Mesenchymal stem cell (in vitro differentiated cells and primary cell): Measurements from ENCODE around the gene SCN8A.
A peak's percentile ranks its signal among the peaks of the same experiment; 100 is the strongest.

Experiments used
- DNase-seq: peaks from one replicate; pipeline ENCODE4 v3.0.0-alpha.2; 2013
- H2AFZ ChIP-seq: one replicate; pipeline ENCODE4 v1.6.1; 2013; ENCODE audit warnings: low read depth, mild to moderate bottlenecking, control low read depth, inconsistent platforms, low read length, moderate library complexity
- H2AK5ac ChIP-seq: 2 replicates; pipeline ENCODE4 v1.6.1; 2013; ENCODE audit warnings: low read length, moderate library complexity, mild to moderate bottlenecking, inconsistent platforms; ENCODE audit not compliant: severe bottlenecking
- H2BK120ac ChIP-seq: one replicate; pipeline ENCODE4 v1.6.1; 2013; ENCODE audit warnings: low read depth, mild to moderate bottlenecking, inconsistent platforms, low read length, moderate library complexity
- H2BK12ac ChIP-seq, 2 experiments: one replicate each; pipeline ENCODE4 v1.6.1; 2013; ENCODE audit warnings: inconsistent platforms in 2 of 2, low read length in 2 of 2, mild to moderate bottlenecking in 2 of 2, moderate library complexity in 2 of 2, control low read depth in 1 of 2
- H2BK15ac ChIP-seq: one replicate; pipeline ENCODE4 v1.6.1; 2013; ENCODE audit warnings: mild to moderate bottlenecking, low read depth, inconsistent platforms; ENCODE audit not compliant: poor library complexity, severe bottlenecking
- H2BK5ac ChIP-seq: 2 replicates; pipeline ENCODE4 v1.6.1; 2013; ENCODE audit warnings: low read depth, mild to moderate bottlenecking, low read length, control low read depth, inconsistent platforms; ENCODE audit not compliant: poor library complexity, severe bottlenecking
- H3K14ac ChIP-seq, 2 experiments: one replicate each; pipeline ENCODE4 v1.6.1; 2013; ENCODE audit warnings: inconsistent platforms in 2 of 2, low read length in 2 of 2, control low read depth in 1 of 2, mild to moderate bottlenecking in 1 of 2, moderate library complexity in 1 of 2
- H3K18ac ChIP-seq, 2 experiments: one replicate each; pipeline ENCODE4 v1.6.1; 2013; ENCODE audit warnings: inconsistent platforms in 2 of 2, low read length in 2 of 2, control low read depth in 1 of 2, low read depth in 1 of 2, mild to moderate bottlenecking in 1 of 2
- H3K23ac ChIP-seq, 2 experiments: one replicate each; pipeline ENCODE4 v1.6.1; 2013; ENCODE audit warnings: inconsistent platforms in 2 of 2, low read length in 2 of 2, mild to moderate bottlenecking in 2 of 2, moderate library complexity in 2 of 2, control low read depth in 1 of 2
- H3K27ac ChIP-seq: 2 replicates; pipeline ENCODE4 v1.5.1; 2013; ENCODE audit warnings: mild to moderate bottlenecking, moderate library complexity, low read length, control low read depth, inconsistent platforms; ENCODE audit not compliant: poor library complexity, severe bottlenecking
- H3K27me3 ChIP-seq, 2 experiments: 2 replicates each; pipeline versions ENCODE4 v1.6.1 to v1.7.0; 2013; ENCODE audit warnings: low read length in 2 of 2, mild to moderate bottlenecking in 2 of 2, moderate library complexity in 2 of 2, control low read depth in 1 of 2, inconsistent platforms in 1 of 2; ENCODE audit not compliant: control insufficient read depth in 1 of 2, insufficient read depth in 1 of 2
- H3K36me3 ChIP-seq, 2 experiments: 2 replicates each; pipeline versions ENCODE4 v1.6.1 to v1.7.0; 2013; ENCODE audit warnings: low read length in 2 of 2, control low read depth in 1 of 2, inconsistent platforms in 1 of 2, low read depth in 1 of 2, mild to moderate bottlenecking in 1 of 2; ENCODE audit not compliant: insufficient read depth in 2 of 2, control insufficient read depth in 1 of 2
- H3K4ac ChIP-seq, 2 experiments: one replicate each; pipeline ENCODE4 v1.6.1; 2013; ENCODE audit warnings: inconsistent platforms in 2 of 2, low read length in 2 of 2, mild to moderate bottlenecking in 2 of 2, moderate library complexity in 2 of 2, control low read depth in 1 of 2, low read depth in 1 of 2
- H3K4me1 ChIP-seq: 2 replicates; pipeline ENCODE4 v1.6.1; 2013; ENCODE audit warnings: low read depth, low read length, control low read depth; ENCODE audit not compliant: control insufficient read depth, insufficient read depth
- H3K4me2 ChIP-seq: 2 replicates; pipeline ENCODE4 v1.6.1; 2013; ENCODE audit warnings: low read length, mild to moderate bottlenecking, inconsistent platforms; ENCODE audit not compliant: poor library complexity, severe bottlenecking
- H3K4me3 ChIP-seq, 2 experiments: 2 replicates each; pipeline versions ENCODE4 v1.5.1 to v1.7.0; 2013; ENCODE audit warnings: low read length in 2 of 2, mild to moderate bottlenecking in 2 of 2, control low read depth in 1 of 2, low read depth in 1 of 2; ENCODE audit not compliant: insufficient read depth in 1 of 2
- H3K79me1 ChIP-seq: replicated peaks from 2 replicates; pipeline ENCODE4 v1.6.1; 2013; ENCODE audit warnings: mild to moderate bottlenecking, control low read depth, low read length, inconsistent platforms; ENCODE audit not compliant: poor library complexity, severe bottlenecking
- H3K9ac ChIP-seq: 2 replicates; pipeline ENCODE4 v1.7.0; 2013; ENCODE audit warnings: mild to moderate bottlenecking, low read length, moderate library complexity
- H3K9me3 ChIP-seq: 2 replicates; pipeline ENCODE4 v1.7.0; 2013; ENCODE audit warnings: mild to moderate bottlenecking, low read length; ENCODE audit not compliant: control insufficient read depth
- H4K8ac ChIP-seq: one replicate; pipeline ENCODE4 v1.6.1; 2013; ENCODE audit warnings: inconsistent platforms, mild to moderate bottlenecking, low read length, moderate library complexity
- H4K91ac ChIP-seq: one replicate; pipeline ENCODE4 v1.6.1; 2013; ENCODE audit warnings: mild to moderate bottlenecking, low read length, inconsistent platforms
- WGBS: methylation state at CpG from one replicate; pipeline ENCODE4 v1.1.7; 2013; ENCODE audit warnings: mixed read lengths; 5-methylcytosine and 5-hydroxymethylcytosine counted together

SCN8A gene

DNA sequence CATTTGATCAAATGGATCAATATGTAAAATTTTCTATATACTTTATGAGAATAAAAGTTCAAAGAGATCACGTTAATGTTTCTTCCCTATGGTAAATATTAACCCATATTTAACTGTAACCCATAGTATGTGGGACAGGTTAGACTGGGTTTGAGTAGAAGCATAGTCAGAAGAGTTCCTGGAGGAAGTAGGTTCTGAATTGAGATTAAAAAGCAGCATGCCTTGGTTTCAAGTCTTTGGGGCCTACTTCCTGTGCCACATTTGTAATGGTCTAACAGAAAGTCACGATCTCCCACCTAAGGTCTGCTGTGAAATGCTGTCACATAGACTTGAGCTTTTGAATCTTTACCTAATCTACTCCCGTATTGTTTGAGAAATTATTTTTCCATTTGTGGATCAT lies 193.7 kb downstream of the SCN8A start:
- peaks cover 4% of the 10 kb centered on the region for H3K4me1 ChIP-seq
- H4K91ac ChIP-seq = no peak overlapping the region
- no peak overlapping the region for H3K18ac ChIP-seq
- H3K4me2 ChIP-seq = no peak overlapping the region
- H3K4me3 ChIP-seq = no peak overlapping the region
- no peak overlapping the region for H3K4ac ChIP-seq
- H3K14ac ChIP-seq = no peak overlapping the region
- no peak overlapping the region for H3K23ac ChIP-seq
- H2AK5ac ChIP-seq = no peak overlapping the region
- H2BK120ac ChIP-seq = no peak overlapping the region
- 96% methylated on average over 2 of the region's 3 CpGs for WGBS
- peaks cover 0 to 5% of the 10 kb centered on the region in 2 experiments for H3K27me3 ChIP-seq
- H3K36me3 ChIP-seq = peaks cover 0 to 60% of the 10 kb centered on the region in 2 experiments
- H3K9me3 ChIP-seq = no peaks in the 10 kb centered on the region
- no peak overlapping the region for H2AFZ ChIP-seq
- H2BK15ac ChIP-seq = no peak overlapping the region
- H2BK12ac ChIP-seq = no peak overlapping the region
- no peak overlapping the region for H2BK5ac ChIP-seq
- DNase-seq = no peak
- H3K27ac ChIP-seq = no peak overlapping the region
- no peaks in the 10 kb centered on the region for H3K79me1 ChIP-seq
- no peak overlapping the region for H4K8ac ChIP-seq
- no peak overlapping the region for H3K9ac ChIP-seq

DNA sequence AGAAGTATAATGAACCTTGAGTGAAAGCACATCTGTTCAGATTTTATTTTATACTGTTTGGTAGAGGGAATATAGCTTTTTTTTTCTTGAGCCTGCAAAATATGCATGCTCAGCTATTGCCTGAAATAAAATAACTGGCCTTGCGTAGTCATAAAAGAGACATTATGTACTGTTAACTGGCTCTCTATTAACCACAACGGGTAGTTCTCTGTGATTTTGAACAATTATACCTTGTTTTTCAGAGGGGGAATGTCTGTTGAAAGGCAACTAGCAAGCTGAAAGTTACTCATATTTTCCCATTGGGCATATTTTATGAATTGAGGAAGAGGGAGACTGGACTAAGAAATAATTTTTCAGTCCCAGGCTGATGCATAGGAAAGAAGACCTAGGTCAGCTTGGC lies 194.9 kb downstream of the SCN8A start:
- Histone ChIP-seq H2AFZ (no peak overlapping the region), H2BK5ac (no peak overlapping the region), H3K14ac (no peak overlapping the region), H3K27me3 (peaks cover 0 to 4% of the 10 kb centered on the region in 2 experiments), H3K4me2 (no peak overlapping the region), H2BK120ac (no peak overlapping the region), H2AK5ac (no peak overlapping the region), H3K9ac (no peak overlapping the region), H3K4ac (no peak overlapping the region), H4K91ac (no peak overlapping the region), H3K18ac (no peak overlapping the region), H4K8ac (no peak overlapping the region), H3K27ac (no peak overlapping the region), H3K23ac (no peak overlapping the region), H2BK15ac (no peak overlapping the region), H3K9me3 (no peaks in the 10 kb centered on the region), H3K36me3 (peaks cover 0 to 63% of the 10 kb centered on the region in 2 experiments), H3K4me1 (peaks cover 4% of the 10 kb centered on the region), H3K4me3 (no peak overlapping the region), H2BK12ac (no peak overlapping the region), H3K79me1 (no peaks in the 10 kb centered on the region)
- WGBS = 94% methylated on average over 2 of the region's 2 CpGs
- no peak for DNase-seq

DNA sequence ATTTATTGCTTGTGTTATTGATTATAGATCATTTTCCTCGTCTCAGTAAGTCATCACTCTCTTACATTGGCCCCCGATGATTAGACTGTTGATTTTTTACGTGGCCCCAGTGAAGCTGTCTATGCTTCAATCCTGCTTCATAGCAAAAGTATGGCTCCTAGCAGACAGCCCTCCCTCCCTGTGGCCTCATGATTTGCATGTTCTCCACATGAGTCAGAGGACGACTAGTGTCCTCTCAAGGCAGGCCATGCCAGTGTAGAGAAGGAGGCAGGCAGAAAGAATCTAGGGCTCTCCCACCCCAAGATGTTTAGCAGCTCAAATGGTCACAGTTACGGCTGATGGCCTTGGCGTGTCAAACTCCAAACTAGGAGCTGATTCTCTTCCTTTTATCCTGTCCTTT lies 197.8 kb downstream of the SCN8A start:
- Histone ChIP-seq H3K4me3 (no peak overlapping the region), H4K8ac (no peak overlapping the region)
- 49% methylated on average over 6 of the region's 6 CpGs for WGBS

DNA sequence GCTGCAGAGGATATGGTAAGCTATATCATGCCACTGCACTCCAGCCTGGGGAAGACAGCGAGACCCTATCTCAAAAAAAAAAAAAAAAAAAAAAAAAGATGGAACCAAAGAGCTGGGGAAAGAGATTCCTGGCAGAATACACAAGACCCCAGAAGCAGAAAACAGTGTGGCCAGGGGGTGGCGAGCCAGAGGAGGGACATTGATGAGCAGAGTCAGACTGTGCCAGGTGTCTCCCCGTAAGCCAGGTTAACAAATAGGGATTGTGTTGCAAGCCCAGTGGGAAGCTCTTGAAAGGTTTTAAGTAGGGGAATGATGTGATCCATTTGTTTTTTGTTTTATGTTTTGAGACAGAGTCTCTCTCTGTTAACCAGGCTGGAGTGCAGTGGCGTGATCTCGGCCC lies 201.4 kb downstream of the SCN8A start:
- Histone ChIP-seq H2BK12ac (no peak overlapping the region), H3K27ac (no peak overlapping the region), H4K91ac (no peak overlapping the region), H3K36me3 (peaks cover 0 to 80% of the 10 kb centered on the region in 2 experiments), H3K4me3 (no peak overlapping the region), H2AFZ (no peak overlapping the region), H3K18ac (no peak overlapping the region), H3K14ac (no peak overlapping the region), H2AK5ac (no peak overlapping the region), H3K79me1 (no peaks in the 10 kb centered on the region), H4K8ac (no peak overlapping the region), H3K4me2 (no peak overlapping the region), H3K27me3 (peaks cover 0 to 3% of the 10 kb centered on the region in 2 experiments), H3K4ac (no peak overlapping the region), H2BK5ac (no peak overlapping the region), H3K9me3 (no peaks in the 10 kb centered on the region), H2BK120ac (no peak overlapping the region), H3K4me1 (peaks cover 4% of the 10 kb centered on the region), H3K23ac (no peak overlapping the region), H3K9ac (no peak overlapping the region), H2BK15ac (no peak overlapping the region)
- 97% methylated on average over 4 of the region's 5 CpGs for WGBS
- no peak for DNase-seq

More for the DNA sequence above, 197.8 kb downstream of the SCN8A start:
- no peak overlapping the region for H3K18ac ChIP-seq
- no peak overlapping the region for H3K4me2 ChIP-seq
- peak overlapping the region in 1 of 2 experiments; percentile 10 for H2BK12ac ChIP-seq
- H3K27me3 ChIP-seq = peaks cover 0 to 3% of the 10 kb centered on the region in 2 experiments
- peak; percentile 79 for DNase-seq
- no peak overlapping the region for H2BK120ac ChIP-seq
- no peaks in the 10 kb centered on the region for H3K79me1 ChIP-seq
- no peak overlapping the region for H3K9ac ChIP-seq
- H3K4ac ChIP-seq = no peak overlapping the region
- no peak overlapping the region for H2AFZ ChIP-seq
- no peak overlapping the region for H2BK15ac ChIP-seq
- peaks cover 0 to 58% of the 10 kb centered on the region in 2 experiments for H3K36me3 ChIP-seq
- H3K27ac ChIP-seq = no peak overlapping the region
- no peak overlapping the region for H3K14ac ChIP-seq
- H3K4me1 ChIP-seq = peaks cover 4% of the 10 kb centered on the region
- H3K9me3 ChIP-seq = no peaks in the 10 kb centered on the region
- no peak overlapping the region for H2BK5ac ChIP-seq
- H3K23ac ChIP-seq = no peak overlapping the region
- H4K91ac ChIP-seq = no peak overlapping the region
- H2AK5ac ChIP-seq = no peak overlapping the region
